HG03354 (cell line): Measurements from ENCODE around the gene DDIT4.
A peak's percentile ranks its signal among the peaks of the same experiment; 100 is the strongest.

Experiments used
- ATAC-seq: cut with Tn5 transposase; IDR thresholded peaks from one replicate; pipeline ENCODE4 v1.9.1; 2021; ENCODE audit warnings: mild to moderate bottlenecking; ENCODE audit not compliant: unreplicated experiment, poor library complexity, severe bottlenecking

Gene DDIT4

GRCh38 chr10:72312865-72313391 lies 39.2 kb downstream of the DDIT4 start:
- ATAC-seq, result no peak

- ATAC-seq, result no peak
Observed at GRCh38 chr10:72314263-72314662, 40.5 kb downstream of the DDIT4 start.

GRCh38 chr10:72315054-72315453 lies 41.3 kb downstream of the DDIT4 start:
- no peak for ATAC-seq

GRCh38 chr10:72315611-72316385 lies 42.1 kb downstream of the DDIT4 start:
- no peak for ATAC-seq

- no peak for ATAC-seq
Observed at GRCh38 chr10:72316386-72316700, 42.6 kb downstream of the DDIT4 start.

- ATAC-seq, result no peak
Observed at GRCh38 chr10:72316748-72317435, 43.2 kb downstream of the DDIT4 start.

GRCh38 chr10:72318418-72319262 lies 44.9 kb downstream of the DDIT4 start:
- ATAC-seq, result no peak

GRCh38 chr10:72319416-72320254 lies 45.9 kb downstream of the DDIT4 start:
- peak; percentile 54 for ATAC-seq

GRCh38 chr10:72320676-72321247 lies 47.0 kb downstream of the DDIT4 start:
- peak; percentile 72 for ATAC-seq

- ATAC-seq, result no peak
Observed at GRCh38 chr10:72321248-72322029, 47.7 kb downstream of the DDIT4 start.

- no peak for ATAC-seq
Observed at GRCh38 chr10:72322030-72322279, 48.2 kb downstream of the DDIT4 start.

GRCh38 chr10:72322280-72323058 lies 48.7 kb downstream of the DDIT4 start:
- no peak for ATAC-seq

GRCh38 chr10:72323108-72323749 lies 49.5 kb downstream of the DDIT4 start:
- no peak for ATAC-seq

GRCh38 chr10:72323771-72324191 lies 50.1 kb downstream of the DDIT4 start:
- ATAC-seq, result no peak
